HEK293 (cell line): Measurements from ENCODE around the gene DNAJB8.

Source experiments
- AEBP2 ChIP-seq: fragments of 450-650 bp; formaldehyde crosslinking; IDR thresholded peaks from 2 replicates; pipeline ENCODE4 v1.5.1; 2016; ENCODE audit warnings: missing biosample characterization, missing genetic modification characterization, borderline replicate concordance
- CTCF ChIP-seq: fragments of 450-650 bp; formaldehyde crosslinking; IDR thresholded peaks from 2 replicates; pipeline ENCODE4 v1.5.1; 2016; ENCODE audit warnings: missing biosample characterization, missing genetic modification characterization
- ELK4 ChIP-seq: IDR thresholded peaks from 2 replicates; pipeline ENCODE4 v1.6.1; 2011; ENCODE audit warnings: mild to moderate bottlenecking, low read depth, low read length, borderline replicate concordance
- HOXA7 ChIP-seq: sonication (generic); formaldehyde crosslinking; IDR thresholded peaks from 2 replicates; pipeline ENCODE4 v1.8.1; 2022; ENCODE audit warnings: missing genetic modification reagents, borderline replicate concordance
- ZBTB20 ChIP-seq: fragments of 450-650 bp; formaldehyde crosslinking; IDR thresholded peaks from 2 replicates; pipeline ENCODE4 v1.5.1; 2016; ENCODE audit warnings: missing biosample characterization, missing genetic modification characterization
- ZBTB7A ChIP-seq: fragments of 450-650 bp; formaldehyde crosslinking; IDR thresholded peaks from 2 replicates; pipeline ENCODE4 v1.5.1; 2016; ENCODE audit warnings: low read depth, missing biosample characterization, missing genetic modification characterization
- ZBTB8A ChIP-seq: fragments of 450-650 bp; formaldehyde crosslinking; IDR thresholded peaks from 2 replicates; pipeline ENCODE4 v1.5.1; 2016; ENCODE audit warnings: missing biosample characterization, missing genetic modification characterization
- ZNF10 ChIP-seq: fragments of 450-650 bp; formaldehyde crosslinking; IDR thresholded peaks from 2 replicates; pipeline ENCODE4 v1.5.1; 2017; ENCODE audit warnings: missing biosample characterization, missing genetic modification characterization
- ZNF133 ChIP-seq: fragments of 450-650 bp; formaldehyde crosslinking; IDR thresholded peaks from 2 replicates; pipeline ENCODE4 v1.5.1; 2016; ENCODE audit warnings: missing biosample characterization, missing genetic modification characterization
- ZNF24 ChIP-seq: fragments of 450-650 bp; formaldehyde crosslinking; IDR thresholded peaks from 2 replicates; pipeline ENCODE4 v1.5.1; 2016; ENCODE audit warnings: missing biosample characterization, missing genetic modification characterization
- ZNF292 ChIP-seq: fragments of 450-650 bp; formaldehyde crosslinking; IDR thresholded peaks from 2 replicates; pipeline ENCODE4 v1.5.1; 2016; ENCODE audit warnings: low read depth, missing biosample characterization, missing genetic modification characterization, borderline replicate concordance
- ZNF302 ChIP-seq: fragments of 450-650 bp; formaldehyde crosslinking; IDR thresholded peaks from 2 replicates; pipeline ENCODE4 v1.5.1; 2016; ENCODE audit warnings: missing biosample characterization, missing genetic modification characterization, low read depth
- ZNF350 ChIP-seq: fragments of 450-650 bp; formaldehyde crosslinking; IDR thresholded peaks from 2 replicates; pipeline ENCODE4 v1.5.0; 2017; ENCODE audit warnings: missing biosample characterization, mild to moderate bottlenecking, missing genetic modification characterization
- ZNF398 ChIP-seq: fragments of 450-650 bp; formaldehyde crosslinking; IDR thresholded peaks from 2 replicates; pipeline ENCODE4 v1.5.1; 2017; ENCODE audit warnings: missing biosample characterization, missing genetic modification characterization

- TF ChIP-seq ZNF350 (no peak), CTCF (tag by site-specific recombination) (no peak), ZNF24 (no peak), ZBTB7A (tag by site-specific recombination) (no peak), ZNF10 (tag by site-specific recombination) (no peak), ELK4 (no peak), AEBP2 (tag by site-specific recombination) (no peak), ZBTB20 (no peak), ZNF292 (tag by site-specific recombination) (no peak), ZBTB8A (no peak), HOXA7 (CRISPR knock-in tag) (no peak), ZNF398 (no peak), ZNF133 (no peak), ZNF302 (no peak)
Measured at GRCh38 chr3:128490650-128490914, 23.9 kb upstream of the DNAJB8 start.
